B cell (primary cell): ENCODE results near the gene AHCTF1. TPM values are rescaled to one million over a fixed set of nuclear protein-coding genes. Genes with fewer than 3 reads are reported as not detected.

Source experiments
- ATAC-seq: fragments of 200-7000 bp; cut with Tn5 transposase; one replicate; pipeline ENCODE4 v1.10.0; 2021; ENCODE audit warnings: low read depth, mild to moderate bottlenecking, moderate number of reproducible peaks, moderate library complexity
- CTCF ChIA-PET: fragments of 350-600 bp; sonication (Branson Sonifier 250); formaldehyde crosslinking; loops from one replicate; lab custom pipeline; 2021; ENCODE audit warnings: antibody characterized with exemption, inconsistent platforms; lab: Charles Lee
- POLR2A ChIA-PET: fragments of 350-600 bp; sonication (Branson Sonifier 250); formaldehyde crosslinking; loops from one replicate; lab custom pipeline; 2021; ENCODE audit warnings: antibody characterized with exemption; lab: Charles Lee
- DNase-seq: peaks from one replicate; pipeline ENCODE4 v3.0.0; 2013
- H2AFZ ChIP-seq: 2 replicates; pipeline ENCODE4 v1.6.1; 2012; ENCODE audit warnings: mild to moderate bottlenecking, low read depth, low read length; ENCODE audit not compliant: insufficient read depth, poor library complexity, severe bottlenecking
- H3K27ac ChIP-seq, 2 donors: 1 replicate in 1 of 2; 2 replicates in 1 of 2; pipeline ENCODE4 v1.5.1; 2012 to 2013; ENCODE audit warnings: low read length in 2 of 2, mild to moderate bottlenecking in 2 of 2, moderate library complexity in 1 of 2
- H3K27me3 ChIP-seq, 4 experiments: fragments of 200-600 bp in 1 of 4; sonication (generic) in 1 of 4; replicated peaks in 1 of 4; 1 replicate in 2 of 4; 2 replicates in 2 of 4; pipeline versions ENCODE4 v1.6.1 to v1.7.0; 2013 to 2016; ENCODE audit warnings: low read length in 3 of 4, mild to moderate bottlenecking in 2 of 4, mixed read lengths in 1 of 4, moderate library complexity in 1 of 4; ENCODE audit not compliant: insufficient read depth in 4 of 4, control insufficient read depth in 3 of 4; ENCODE audit errors: control extremely low read depth in 1 of 4
- H3K36me3 ChIP-seq, 2 experiments: replicated peaks in 1 of 2; 1 replicate in 1 of 2; 2 replicates in 1 of 2; pipeline versions ENCODE4 v1.6.1 to v1.7.1; 2013; ENCODE audit warnings: low read length in 1 of 2; ENCODE audit not compliant: insufficient read depth in 2 of 2, control insufficient read depth in 1 of 2; ENCODE audit errors: control extremely low read depth in 1 of 2, extremely low read depth in 1 of 2
- H3K4me1 ChIP-seq, 2 donors: fragments of 200-600 bp in 1 of 2; sonication (generic) in 1 of 2; 1 replicate in 1 of 2; 2 replicates in 1 of 2; pipeline versions ENCODE4 v1.5.1 to v1.6.1; 2013 to 2017; ENCODE audit warnings: low read length in 2 of 2; ENCODE audit not compliant: control insufficient read depth in 2 of 2, insufficient read depth in 2 of 2
- H3K4me2 ChIP-seq: replicated peaks from 2 replicates; pipeline ENCODE3; 2012; ENCODE audit warnings: mild to moderate bottlenecking, low read depth, low read length; ENCODE audit not compliant: poor library complexity, severe bottlenecking
- H3K4me3 ChIP-seq, 5 experiments: fragments of 200-600 bp in 1 of 5; sonication (generic) in 1 of 5; 1 replicate in 3 of 5; 2 replicates in 2 of 5; pipeline versions ENCODE4 v1.5.1 to v1.7.0; 2011 to 2016; ENCODE audit warnings: low read length in 4 of 5, mild to moderate bottlenecking in 4 of 5, low read depth in 2 of 5, control low read depth in 1 of 5, moderate library complexity in 1 of 5; ENCODE audit not compliant: insufficient read depth in 1 of 5; ENCODE audit errors: control extremely low read depth in 1 of 5, extremely low read depth in 1 of 5
- H3K79me2 ChIP-seq: fragments of 200-600 bp; sonication (generic); one replicate; pipeline ENCODE4 v1.6.0; 2016; ENCODE audit warnings: low read length; ENCODE audit not compliant: control insufficient read depth, insufficient read depth
- H3K9ac ChIP-seq: fragments of 200-600 bp; sonication (generic); 2 replicates; pipeline ENCODE4 v1.6.1; 2017; ENCODE audit warnings: mild to moderate bottlenecking, low read length, moderate library complexity
- H3K9me3 ChIP-seq, 3 donors: one replicate each; pipeline versions ENCODE4 v1.6.1 to v1.7.1; 2013; ENCODE audit warnings: low read length in 2 of 3; ENCODE audit not compliant: control insufficient read depth in 2 of 3, insufficient read depth in 1 of 3; ENCODE audit errors: control extremely low read depth in 1 of 3
- H4K20me1 ChIP-seq: 2 replicates; pipeline ENCODE4 v1.6.0; 2012; ENCODE audit warnings: mild to moderate bottlenecking, low read length; ENCODE audit not compliant: insufficient read depth, control insufficient read depth, poor library complexity, severe bottlenecking
- H3K27ac Mint-ChIP-seq: one replicate; pipeline ENCODE4 v1.8.0; 2021; ENCODE audit warnings: mixed read lengths
- H3K27me3 Mint-ChIP-seq: one replicate; pipeline ENCODE4 v1.8.0; 2021; ENCODE audit warnings: mixed read lengths
- H3K4me1 Mint-ChIP-seq: one replicate; pipeline ENCODE4 v1.8.0; 2021; ENCODE audit warnings: mixed read lengths
- H3K4me3 Mint-ChIP-seq: one replicate; pipeline ENCODE4 v1.8.0; 2021; ENCODE audit warnings: mixed read lengths
- H3K9me3 Mint-ChIP-seq: one replicate; pipeline ENCODE4 v1.8.0; 2022; ENCODE audit warnings: mixed read lengths; ENCODE audit not compliant: insufficient read depth
- EZH2 ChIP-seq: IDR thresholded peaks from 2 replicates; pipeline ENCODE4 v1.6.1; 2012; ENCODE audit warnings: borderline replicate concordance, low read depth, mild to moderate bottlenecking, moderate library complexity, low read length; ENCODE audit not compliant: insufficient read depth, poor library complexity, severe bottlenecking
- WGBS: methylation state at CpG from one replicate; pipeline ENCODE4 v1.1.5; 2013; ENCODE audit warnings: missing lambda C conversion rate; ENCODE audit not compliant: insufficient coverage; 5-methylcytosine and 5-hydroxymethylcytosine counted together
- intact Hi-C: fragments of 100-400 bp; cut with micrococcal nuclease; formaldehyde crosslinking; loops from one replicate; pipeline ENCODE4 v1.10.0; 2022
- polyA plus RNA-seq: library from polyadenylated mRNA; depleted of rRNA; stranded (reverse); fragments of >200 nt; gene quantifications from 2 replicates; pipeline ENCODE4 v1.2.3, GENCODE V29; 2012
- total RNA-seq, 2 donors: library from RNA; stranded (reverse); fragments of 120-200 nt in 1 of 2; gene quantifications; 1 replicate in 1 of 2; 2 replicates in 1 of 2; pipeline versions ENCODE4 v1.2.3 to v1.2.4, GENCODE V29; 2013 to 2022
- TF ChIP-seq, protein P1 (sequence below): fragments of 200-600 bp; IDR thresholded peaks from one replicate; pipeline ENCODE4 v1.8.0; 2022; ENCODE audit warnings: antibody characterized with exemption, mild to moderate bottlenecking

AHCTF1 gene
- total and polyA plus RNA-seq, 2 donors (not counting 1 experiment from before 2014, with no cell fraction given): 8.6 to 34.8 TPM

DNA sequence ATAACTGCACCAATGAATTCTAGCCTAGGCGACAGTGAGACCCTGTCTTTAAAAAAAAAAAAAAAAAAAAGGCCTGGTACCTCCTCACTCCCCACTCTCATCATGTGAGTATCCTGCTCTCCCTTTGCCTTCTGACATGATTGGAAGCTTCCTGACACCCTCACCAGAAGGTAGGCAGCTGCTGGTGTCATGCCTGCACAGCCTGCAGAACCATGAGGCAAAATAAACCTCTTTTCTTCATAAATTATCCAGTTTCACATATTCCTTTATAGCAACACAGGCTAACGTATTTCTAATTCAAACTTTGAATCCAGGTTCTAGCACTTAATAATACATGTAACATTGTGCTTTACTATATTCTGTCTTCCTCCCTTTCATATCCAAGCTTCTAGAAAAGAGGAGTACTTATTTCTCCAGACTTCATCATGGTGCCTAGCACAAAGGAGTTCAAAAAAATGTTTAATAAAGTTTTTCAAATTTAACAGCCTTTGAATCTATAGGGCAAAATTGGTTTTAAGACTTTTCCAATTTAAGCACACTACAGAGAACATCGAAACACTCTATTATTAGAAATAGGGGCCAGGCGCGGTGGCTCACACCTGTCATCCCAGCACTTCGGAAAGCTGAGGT, 5.6 kb downstream of the AHCTF1 start:
- peaks cover 70% of the 10 kb centered on the region for H4K20me1 ChIP-seq
- H3K9me3 ChIP-seq: peaks cover 0 to 13% (median 0%) of the 10 kb centered on the region in 3 donors
- peaks cover 1 to 15% of the 10 kb centered on the region in 2 experiments for H3K36me3 ChIP-seq
- H3K79me2 ChIP-seq: peaks cover 92% of the 10 kb centered on the region
- no peak overlapping the region for H2AFZ ChIP-seq
- intact Hi-C loops: no loop called here
- peaks cover 54% of the 10 kb centered on the region for H3K4me1 Mint-ChIP-seq
- CTCF ChIA-PET: no interaction called here
- no peaks in the 10 kb centered on the region for H3K27me3 ChIP-seq
- no peak overlapping the region for H3K4me3 ChIP-seq
- no peak overlapping the region for H3K4me2 ChIP-seq
- DNase-seq (no peak), ATAC-seq (no peak)
- H3K4me1 ChIP-seq: peaks cover 11 to 25% of the 10 kb centered on the region in 2 donors
- WGBS: 100% methylated on average over 5 of the region's 6 CpGs
- no peak overlapping the region for H3K27ac ChIP-seq
- H3K27me3 Mint-ChIP-seq: no peaks in the 10 kb centered on the region
- no peak overlapping the region for H3K27ac Mint-ChIP-seq
- POLR2A ChIA-PET: no interaction called here
- H3K9me3 Mint-ChIP-seq: no peaks in the 10 kb centered on the region
- no peak overlapping the region for H3K9ac ChIP-seq
- H3K4me3 Mint-ChIP-seq: no peak overlapping the region
- TF ChIP-seq, protein P1, sequence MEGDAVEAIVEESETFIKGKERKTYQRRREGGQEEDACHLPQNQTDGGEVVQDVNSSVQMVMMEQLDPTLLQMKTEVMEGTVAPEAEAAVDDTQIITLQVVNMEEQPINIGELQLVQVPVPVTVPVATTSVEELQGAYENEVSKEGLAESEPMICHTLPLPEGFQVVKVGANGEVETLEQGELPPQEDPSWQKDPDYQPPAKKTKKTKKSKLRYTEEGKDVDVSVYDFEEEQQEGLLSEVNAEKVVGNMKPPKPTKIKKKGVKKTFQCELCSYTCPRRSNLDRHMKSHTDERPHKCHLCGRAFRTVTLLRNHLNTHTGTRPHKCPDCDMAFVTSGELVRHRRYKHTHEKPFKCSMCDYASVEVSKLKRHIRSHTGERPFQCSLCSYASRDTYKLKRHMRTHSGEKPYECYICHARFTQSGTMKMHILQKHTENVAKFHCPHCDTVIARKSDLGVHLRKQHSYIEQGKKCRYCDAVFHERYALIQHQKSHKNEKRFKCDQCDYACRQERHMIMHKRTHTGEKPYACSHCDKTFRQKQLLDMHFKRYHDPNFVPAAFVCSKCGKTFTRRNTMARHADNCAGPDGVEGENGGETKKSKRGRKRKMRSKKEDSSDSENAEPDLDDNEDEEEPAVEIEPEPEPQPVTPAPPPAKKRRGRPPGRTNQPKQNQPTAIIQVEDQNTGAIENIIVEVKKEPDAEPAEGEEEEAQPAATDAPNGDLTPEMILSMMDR: no peak
- no peak for TF ChIP-seq EZH2

DNA sequence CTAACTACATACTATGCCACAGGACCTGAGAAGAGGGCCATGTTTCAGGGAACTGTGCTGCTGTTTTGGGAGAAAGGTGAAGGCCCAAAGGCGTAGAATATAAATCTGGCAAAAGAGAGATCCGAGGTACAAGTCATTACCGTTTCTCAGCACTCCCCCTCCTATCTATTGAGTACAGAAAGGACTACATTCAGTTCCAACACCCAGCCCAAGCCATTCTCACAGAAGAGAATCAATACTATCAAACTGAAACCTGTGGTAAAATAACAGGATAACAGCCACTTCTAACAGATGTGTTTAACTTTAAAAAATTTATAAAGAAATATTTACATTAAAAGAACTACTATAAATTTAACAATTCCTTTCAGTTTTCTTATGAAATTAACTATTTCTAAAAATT, 7.8 kb downstream of the AHCTF1 start:
- H3K27ac Mint-ChIP-seq: no peak overlapping the region
- TF ChIP-seq, protein P1: no peak
- no peak for TF ChIP-seq EZH2
- no peak overlapping the region for H3K4me3 Mint-ChIP-seq
- ChIA-PET POLR2A (no interaction called here), CTCF (no interaction called here)
- Histone ChIP-seq H4K20me1 (peaks cover 74% of the 10 kb centered on the region), H3K9ac (no peak overlapping the region), H2AFZ (no peak overlapping the region), H3K4me3 (no peak overlapping the region), H3K9me3 (peaks cover 0 to 13% (median 0%) of the 10 kb centered on the region in 3 donors), H3K79me2 (peaks cover 97% of the 10 kb centered on the region), H3K36me3 (peaks cover 3 to 11% of the 10 kb centered on the region in 2 experiments), H3K27ac (no peak overlapping the region), H3K27me3 (no peaks in the 10 kb centered on the region), H3K4me1 (peaks cover 3 to 13% of the 10 kb centered on the region in 2 donors), H3K4me2 (no peak overlapping the region)
- H3K27me3 Mint-ChIP-seq: no peaks in the 10 kb centered on the region
- peaks cover 41% of the 10 kb centered on the region for H3K4me1 Mint-ChIP-seq
- intact Hi-C loops: no loop called here
- DNase-seq (no peak), ATAC-seq (no peak)
- no peaks in the 10 kb centered on the region for H3K9me3 Mint-ChIP-seq
- WGBS: no CpG with 5 or more reads among the region's 3 CpGs
